Smooth muscle cell (in vitro differentiated cells): ENCODE results near the gene PPM1N. TPM values are rescaled to one million over a fixed set of nuclear protein-coding genes. Genes with fewer than 3 reads are reported as not detected.

Experiments used
- DNase-seq: peaks from one replicate; lab custom pipeline; 2025; ENCODE audit not compliant: unreplicated experiment; lab: John Stamatoyannopoulos, UW
- H2AFZ ChIP-seq: fragments of 200-600 bp; sonication (generic); 2 replicates; pipeline ENCODE4 v1.6.0; 2016; ENCODE audit warnings: antibody characterized with exemption, low read depth, mild to moderate bottlenecking
- H3F3A ChIP-seq: fragments of 200-600 bp; sonication (generic); 2 replicates; pipeline ENCODE4 v1.6.0; 2017; ENCODE audit warnings: antibody characterized with exemption, low read depth
- H3K27ac ChIP-seq: fragments of 200-600 bp; sonication (generic); 2 replicates; pipeline ENCODE4 v1.5.1; 2016; ENCODE audit warnings: low read depth, mild to moderate bottlenecking
- H3K27me3 ChIP-seq: fragments of 200-600 bp; sonication (generic); 2 replicates; pipeline ENCODE4 v1.6.1; 2016; ENCODE audit warnings: low read depth, mild to moderate bottlenecking
- H3K36me3 ChIP-seq: fragments of 200-600 bp; sonication (generic); 2 replicates; pipeline ENCODE4 v1.5.1; 2016; ENCODE audit warnings: low read depth
- H3K4me1 ChIP-seq: fragments of 200-600 bp; sonication (generic); 2 replicates; pipeline ENCODE4 v1.5.1; 2016; ENCODE audit warnings: low read depth
- H3K4me2 ChIP-seq: fragments of 200-600 bp; sonication (generic); 2 replicates; pipeline ENCODE4 v1.6.0; 2016; ENCODE audit warnings: mild to moderate bottlenecking
- H3K4me3 ChIP-seq: fragments of 200-600 bp; sonication (generic); 2 replicates; pipeline ENCODE4 v1.5.1; 2016; ENCODE audit warnings: mild to moderate bottlenecking
- H3K79me2 ChIP-seq: fragments of 200-600 bp; sonication (generic); 2 replicates; pipeline ENCODE4 v1.6.0; 2016; ENCODE audit warnings: low read depth, mild to moderate bottlenecking
- H3K9ac ChIP-seq: fragments of 200-600 bp; sonication (generic); 2 replicates; pipeline ENCODE4 v1.6.0; 2016; ENCODE audit warnings: low read depth
- H3K9me3 ChIP-seq: fragments of 200-600 bp; sonication (generic); replicated peaks from 2 replicates; pipeline ENCODE4 v1.5.1; 2016; ENCODE audit warnings: low read depth
- H4K20me1 ChIP-seq: fragments of 200-600 bp; sonication (generic); 2 replicates; pipeline ENCODE4 v1.6.0; 2016; ENCODE audit warnings: low read depth
- CTCF ChIP-seq: fragments of 200-600 bp; sonication (generic); IDR thresholded peaks from 2 replicates; pipeline ENCODE4 v1.5.1; 2017; ENCODE audit warnings: borderline replicate concordance, mild to moderate bottlenecking, antibody characterized with exemption; ENCODE audit not compliant: insufficient read depth, poor library complexity, severe bottlenecking
- WGBS: methylation state at CpG from one replicate; pipeline ENCODE4 v1.1.7; 2016; ENCODE audit warnings: low lambda C conversion rate; 5-methylcytosine and 5-hydroxymethylcytosine counted together
- polyA plus RNA-seq: library from polyadenylated mRNA; unstranded; fragments of >200 nt; fragmentation: Nextera tagmentation; extraction: Ambion mirVana; gene quantifications from 2 replicates; pipeline ENCODE4 v1.2.1, GENCODE V29; 2016
- total RNA-seq: library from RNA; depleted of rRNA; stranded (reverse); fragments of >200 nt; gene quantifications from 2 replicates; pipeline ENCODE4 v1.2.3, GENCODE V29; 2014

The PPM1N gene
- total and polyA plus RNA-seq, 2 experiments from 2014 or later, result 0.16 to 0.58 TPM

GRCh38 chr19:45496349-45496953 is 1.8 kb upstream of the PPM1N start:
- Histone ChIP-seq H3K4me3 (peak overlapping the region; percentile 66), H3K4me1 (peaks cover 11% of the 10 kb centered on the region), H3F3A (no peaks in the 10 kb centered on the region), H3K36me3 (no peaks in the 10 kb centered on the region), H2AFZ (peak overlapping the region; percentile 42), H3K27me3 (peaks cover 27% of the 10 kb centered on the region), H3K27ac (no peak overlapping the region), H3K4me2 (peak overlapping the region; percentile 92), H3K9me3 (no peaks in the 10 kb centered on the region), H4K20me1 (peaks cover 8% of the 10 kb centered on the region), H3K79me2 (no peaks in the 10 kb centered on the region), H3K9ac (no peak overlapping the region)
- peak; percentile 53 for DNase-seq
- TF ChIP-seq CTCF, result no peak
- 3% methylated on average over 24 of the region's 54 CpGs for WGBS

DNA sequence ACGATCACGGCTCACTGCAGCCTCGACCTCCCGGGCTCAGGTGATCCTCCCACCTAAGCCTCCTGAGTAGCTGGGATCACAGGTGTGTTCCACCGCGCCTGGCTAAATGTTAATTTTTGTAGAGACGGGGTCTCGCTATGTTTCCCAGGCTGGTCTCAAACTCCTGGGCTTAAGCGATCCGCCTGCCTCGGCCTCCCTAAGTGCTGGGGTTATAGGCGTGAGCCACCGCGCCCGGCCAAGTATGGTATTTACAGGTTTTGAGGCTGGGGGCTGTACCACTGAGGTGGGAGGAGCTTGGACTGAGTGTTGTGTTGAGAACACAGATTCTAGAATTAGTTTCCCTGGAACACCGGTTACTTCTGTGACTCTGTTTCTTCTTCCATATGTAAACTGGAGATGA is 452 bp upstream of the PPM1N start:
- Histone ChIP-seq H3K27ac (no peak overlapping the region), H3K4me1 (peaks cover 11% of the 10 kb centered on the region), H3K27me3 (peaks cover 27% of the 10 kb centered on the region), H3K79me2 (no peaks in the 10 kb centered on the region), H4K20me1 (peaks cover 8% of the 10 kb centered on the region), H3K4me2 (no peak overlapping the region), H3K9ac (no peak overlapping the region), H3K36me3 (no peaks in the 10 kb centered on the region), H3K9me3 (no peaks in the 10 kb centered on the region), H2AFZ (no peak overlapping the region), H3K4me3 (no peak overlapping the region), H3F3A (no peaks in the 10 kb centered on the region)
- no peak for TF ChIP-seq CTCF
- WGBS, result 38% methylated on average over 16 of the region's 16 CpGs
- DNase-seq, result no peak

- no peak overlapping the region for H2AFZ ChIP-seq
- DNase-seq, result no peak
- no peak overlapping the region for H3K9ac ChIP-seq
- no peaks in the 10 kb centered on the region for H3K9me3 ChIP-seq
- H3F3A ChIP-seq, result peaks cover under 1% of the 10 kb centered on the region
- no peak overlapping the region for H3K27ac ChIP-seq
- H3K36me3 ChIP-seq, result no peaks in the 10 kb centered on the region
- peaks cover 27% of the 10 kb centered on the region for H3K27me3 ChIP-seq
- H4K20me1 ChIP-seq, result peaks cover 4% of the 10 kb centered on the region
- no peak for TF ChIP-seq CTCF
- peak overlapping the region; percentile 84 for H3K4me2 ChIP-seq
- peaks cover 11% of the 10 kb centered on the region for H3K4me1 ChIP-seq
- 13% methylated on average over 37 of the region's 37 CpGs for WGBS
- peak overlapping the region; percentile 30 for H3K4me3 ChIP-seq
- H3K79me2 ChIP-seq, result no peaks in the 10 kb centered on the region
Observed at GRCh38 chr19:45499196-45500180, 1.2 kb downstream of the PPM1N start.
